Effector memory CD4-positive, alpha-beta T cell (primary cell): ENCODE results near the gene ZFAND2A.

Source experiments
- DNase-seq, 3 donors: peaks; one replicate each; pipeline ENCODE4 v3.0.0-alpha.2; 2020
- H3K27ac ChIP-seq: 2 replicates; pipeline ENCODE4 v1.7.0; 2013; ENCODE audit warnings: mild to moderate bottlenecking, low read length, moderate library complexity; ENCODE audit not compliant: insufficient read depth, poor library complexity, severe bottlenecking
- H3K27me3 ChIP-seq: replicated peaks from 2 replicates; pipeline ENCODE4 v1.7.0; 2013; ENCODE audit warnings: mild to moderate bottlenecking, low read length; ENCODE audit not compliant: insufficient read depth, control insufficient read depth, poor library complexity, severe bottlenecking
- H3K36me3 ChIP-seq: 2 replicates; pipeline ENCODE4 v1.7.0; 2013; ENCODE audit warnings: mild to moderate bottlenecking, low read length, moderate library complexity; ENCODE audit not compliant: control insufficient read depth, insufficient read depth
- H3K4me1 ChIP-seq: 2 replicates; pipeline ENCODE4 v1.7.0; 2013; ENCODE audit warnings: low read length, mild to moderate bottlenecking; ENCODE audit not compliant: control insufficient read depth, insufficient read depth, poor library complexity, severe bottlenecking
- H3K4me3 ChIP-seq: 2 replicates; pipeline ENCODE4 v1.7.0; 2013; ENCODE audit warnings: low read length, low read depth, mild to moderate bottlenecking; ENCODE audit not compliant: insufficient read depth, poor library complexity, severe bottlenecking
- H3K9me3 ChIP-seq: 2 replicates; pipeline ENCODE4 v1.7.0; 2013; ENCODE audit warnings: mild to moderate bottlenecking, low read length, moderate library complexity; ENCODE audit not compliant: control insufficient read depth

The ZFAND2A gene

DNA sequence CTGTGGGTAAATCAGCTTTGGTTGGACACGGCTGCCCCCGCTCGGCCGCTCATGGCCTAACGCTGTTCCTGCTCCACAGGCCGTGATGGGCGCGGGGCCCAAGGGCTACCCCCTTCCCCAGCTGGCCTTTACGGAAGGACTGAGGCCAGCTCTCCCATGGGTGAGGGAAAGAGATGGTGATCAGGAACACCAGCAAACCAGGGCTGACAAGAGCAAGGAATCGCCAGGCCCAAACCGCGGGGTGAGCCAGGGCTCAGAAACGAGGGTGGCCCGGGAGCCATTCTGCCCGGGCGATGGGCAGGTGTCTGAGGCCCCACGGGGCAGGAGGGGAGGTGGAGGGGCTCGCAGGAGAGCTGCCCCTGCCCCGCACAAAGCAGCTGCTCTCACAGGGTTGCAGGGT lies 45.5 kb downstream of the ZFAND2A start:
- H3K27ac ChIP-seq = no peak overlapping the region

DNA sequence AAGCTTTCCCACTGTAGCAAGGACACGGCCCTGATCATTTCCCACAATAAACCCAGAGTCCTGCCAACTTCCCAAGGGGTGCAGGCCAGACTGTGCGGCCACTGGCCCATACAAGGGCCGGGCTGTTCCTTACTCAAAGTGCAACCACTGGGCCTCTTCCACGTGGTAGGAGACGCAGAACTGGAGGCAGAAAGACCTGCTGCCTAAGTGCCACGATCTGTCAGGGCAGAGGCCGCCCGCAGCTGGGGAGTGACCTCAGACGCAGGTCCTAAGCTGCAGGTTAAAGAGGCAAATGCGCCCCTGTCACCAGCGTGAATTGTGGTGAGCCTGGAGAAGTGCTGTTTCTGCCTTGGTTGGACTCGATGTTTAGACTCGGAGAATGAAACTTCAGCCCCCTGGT lies 45.9 kb downstream of the ZFAND2A start:
- H3K4me1 ChIP-seq = no peaks in the 10 kb centered on the region
- DNase-seq = no peak
- H3K36me3 ChIP-seq = no peaks in the 10 kb centered on the region
- H3K4me3 ChIP-seq = no peak overlapping the region
- no peaks in the 10 kb centered on the region for H3K9me3 ChIP-seq
- no peaks in the 10 kb centered on the region for H3K27me3 ChIP-seq
- H3K27ac ChIP-seq = no peak overlapping the region

More for the DNA sequence above, 45.5 kb downstream of the ZFAND2A start:
- DNase-seq = no peak
- Histone ChIP-seq H3K4me3 (no peak overlapping the region), H3K27me3 (no peaks in the 10 kb centered on the region), H3K4me1 (no peaks in the 10 kb centered on the region), H3K36me3 (no peaks in the 10 kb centered on the region), H3K9me3 (no peaks in the 10 kb centered on the region)

DNA sequence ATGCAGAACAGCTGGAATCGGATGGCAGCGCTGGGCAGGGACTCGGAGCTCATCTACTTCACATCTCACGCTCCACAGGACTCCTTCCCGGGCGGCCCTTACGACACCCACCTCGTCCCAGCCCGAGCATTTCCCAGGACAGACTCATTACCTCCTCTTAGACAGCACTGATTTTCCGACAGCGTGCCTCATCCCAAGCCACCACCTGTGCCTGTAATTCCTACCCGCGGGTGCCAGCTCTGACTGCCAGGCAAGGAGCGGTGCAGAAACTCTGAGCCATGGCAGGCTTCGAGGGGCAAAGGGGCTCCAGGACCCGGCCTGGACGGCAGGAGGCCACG lies 46.5 kb downstream of the ZFAND2A start:
- no peak overlapping the region for H3K27ac ChIP-seq
- H3K9me3 ChIP-seq = no peaks in the 10 kb centered on the region
- H3K4me3 ChIP-seq = no peak overlapping the region
- H3K27me3 ChIP-seq = no peaks in the 10 kb centered on the region
- H3K4me1 ChIP-seq = no peaks in the 10 kb centered on the region
- no peaks in the 10 kb centered on the region for H3K36me3 ChIP-seq
- DNase-seq = no peak

DNA sequence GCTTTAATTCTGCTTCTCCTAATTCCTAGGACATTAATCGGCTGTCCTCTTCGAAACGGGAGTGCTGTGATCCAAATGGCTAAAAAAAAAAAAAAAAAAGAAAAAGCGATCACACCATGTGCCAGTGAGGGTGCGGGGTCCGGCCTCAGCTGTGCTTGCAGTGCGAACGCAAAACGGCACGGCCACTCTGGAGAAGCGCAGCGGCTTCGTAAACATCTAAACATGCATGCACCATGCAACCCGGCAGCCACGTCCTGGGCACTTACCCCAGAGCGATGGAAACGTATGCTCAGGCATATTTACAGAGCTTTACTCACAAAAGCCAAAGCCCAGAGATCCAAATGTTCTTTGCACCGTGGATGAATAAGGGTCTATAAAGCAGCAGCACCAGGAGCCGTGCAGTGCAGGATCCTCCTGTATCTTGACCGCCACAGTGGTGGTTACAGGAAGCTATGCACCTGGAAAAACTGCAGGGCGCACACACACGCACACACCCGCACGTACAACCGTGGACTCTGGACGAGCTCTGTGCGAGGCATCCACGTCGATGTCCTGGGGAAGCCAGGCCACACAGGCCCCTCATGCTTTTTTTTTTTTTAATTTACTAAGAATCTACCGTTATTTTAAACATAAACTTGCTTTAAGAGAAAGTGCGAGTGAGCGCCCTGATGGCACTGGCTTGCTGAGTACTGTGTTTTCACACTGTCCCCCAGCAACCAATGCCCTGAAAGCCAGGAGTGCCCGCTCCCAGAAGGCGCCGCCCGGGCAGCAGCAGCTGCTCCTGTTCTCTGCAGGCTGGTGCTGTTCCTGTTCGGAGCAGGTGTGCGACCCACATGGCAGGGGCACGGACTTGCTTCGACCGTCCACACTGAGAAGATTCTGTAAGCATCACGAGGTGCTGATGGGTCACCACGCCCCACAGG lies 47.1 kb downstream of the ZFAND2A start:
- H3K27ac ChIP-seq = no peak overlapping the region
- no peaks in the 10 kb centered on the region for H3K4me1 ChIP-seq
- no peaks in the 10 kb centered on the region for H3K27me3 ChIP-seq

DNA sequence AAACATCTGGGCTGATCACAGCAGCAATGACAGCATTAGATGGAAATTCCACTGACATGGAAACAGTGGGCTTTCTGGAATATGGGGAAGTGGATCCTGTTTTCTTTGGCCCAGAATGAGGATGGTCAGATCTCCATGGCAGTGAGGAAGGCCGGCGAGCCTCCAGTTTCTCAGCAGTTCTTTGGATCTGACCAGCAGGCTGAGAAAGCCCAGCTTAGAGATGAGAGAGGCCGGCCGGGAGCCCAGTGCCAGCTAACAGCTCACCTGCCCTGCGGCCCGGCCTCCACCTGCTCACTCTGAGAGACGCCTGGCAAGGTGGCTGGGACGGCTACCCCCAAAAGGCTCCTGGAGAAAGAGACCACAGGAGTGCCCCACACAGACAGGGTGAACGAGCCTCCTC lies 47.9 kb downstream of the ZFAND2A start:
- no peaks in the 10 kb centered on the region for H3K9me3 ChIP-seq
- H3K4me3 ChIP-seq = no peak overlapping the region
- H3K27me3 ChIP-seq = no peaks in the 10 kb centered on the region
- H3K4me1 ChIP-seq = no peaks in the 10 kb centered on the region
- no peaks in the 10 kb centered on the region for H3K36me3 ChIP-seq
- DNase-seq = no peak
- no peak overlapping the region for H3K27ac ChIP-seq

More for the DNA sequence above, 47.1 kb downstream of the ZFAND2A start:
- H3K9me3 ChIP-seq = no peaks in the 10 kb centered on the region
- no peaks in the 10 kb centered on the region for H3K36me3 ChIP-seq
- H3K4me3 ChIP-seq = no peak overlapping the region
- DNase-seq = no peak

DNA sequence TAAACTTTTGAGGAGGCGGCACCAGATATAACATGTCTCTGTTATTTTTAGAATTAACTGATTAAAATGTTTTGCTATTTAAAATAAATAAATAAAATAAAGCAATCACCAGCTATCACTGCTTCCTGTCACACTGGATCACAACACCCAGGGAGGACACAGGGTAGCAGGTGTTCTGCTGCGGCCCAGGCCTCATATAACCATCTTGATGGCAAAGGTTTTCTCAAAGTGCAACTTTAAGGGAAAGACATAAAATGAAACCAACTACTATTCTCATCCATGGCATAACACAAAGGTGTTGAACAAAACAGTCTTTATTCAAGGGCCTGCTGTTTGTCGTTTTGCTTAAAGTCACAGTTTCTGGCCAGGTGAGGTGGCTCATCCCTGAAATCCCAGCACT lies 48.8 kb downstream of the ZFAND2A start:
- H3K36me3 ChIP-seq = no peaks in the 10 kb centered on the region
- no peak for DNase-seq
- H3K27me3 ChIP-seq = no peaks in the 10 kb centered on the region
- no peak overlapping the region for H3K4me3 ChIP-seq
- H3K4me1 ChIP-seq = no peaks in the 10 kb centered on the region
- no peak overlapping the region for H3K27ac ChIP-seq
- H3K9me3 ChIP-seq = no peaks in the 10 kb centered on the region

DNA sequence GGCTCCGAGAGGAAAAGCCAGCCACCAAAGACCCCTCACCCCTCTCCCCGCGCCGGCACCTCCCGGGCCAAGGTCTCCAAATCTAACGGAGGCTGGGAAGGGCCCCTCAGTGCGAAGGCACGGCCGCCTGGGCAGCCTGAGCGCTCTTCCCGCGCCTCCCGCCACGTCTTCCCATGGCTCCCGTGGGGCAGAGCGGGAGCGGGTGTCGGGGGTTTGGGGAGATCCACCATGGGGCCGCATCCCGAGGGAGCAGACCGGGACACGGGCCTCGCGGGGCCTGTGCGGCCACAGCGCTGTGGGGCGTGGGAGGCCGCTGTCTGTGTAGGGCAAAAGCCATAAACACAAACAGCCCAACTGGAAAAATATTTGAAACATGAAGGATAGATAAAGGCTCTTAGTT lies 49.6 kb downstream of the ZFAND2A start:
- no peak for DNase-seq
- H3K4me3 ChIP-seq = no peak overlapping the region
- no peaks in the 10 kb centered on the region for H3K36me3 ChIP-seq
- H3K27ac ChIP-seq = no peak overlapping the region
- no peaks in the 10 kb centered on the region for H3K27me3 ChIP-seq
- no peaks in the 10 kb centered on the region for H3K9me3 ChIP-seq
- H3K4me1 ChIP-seq = no peaks in the 10 kb centered on the region

DNA sequence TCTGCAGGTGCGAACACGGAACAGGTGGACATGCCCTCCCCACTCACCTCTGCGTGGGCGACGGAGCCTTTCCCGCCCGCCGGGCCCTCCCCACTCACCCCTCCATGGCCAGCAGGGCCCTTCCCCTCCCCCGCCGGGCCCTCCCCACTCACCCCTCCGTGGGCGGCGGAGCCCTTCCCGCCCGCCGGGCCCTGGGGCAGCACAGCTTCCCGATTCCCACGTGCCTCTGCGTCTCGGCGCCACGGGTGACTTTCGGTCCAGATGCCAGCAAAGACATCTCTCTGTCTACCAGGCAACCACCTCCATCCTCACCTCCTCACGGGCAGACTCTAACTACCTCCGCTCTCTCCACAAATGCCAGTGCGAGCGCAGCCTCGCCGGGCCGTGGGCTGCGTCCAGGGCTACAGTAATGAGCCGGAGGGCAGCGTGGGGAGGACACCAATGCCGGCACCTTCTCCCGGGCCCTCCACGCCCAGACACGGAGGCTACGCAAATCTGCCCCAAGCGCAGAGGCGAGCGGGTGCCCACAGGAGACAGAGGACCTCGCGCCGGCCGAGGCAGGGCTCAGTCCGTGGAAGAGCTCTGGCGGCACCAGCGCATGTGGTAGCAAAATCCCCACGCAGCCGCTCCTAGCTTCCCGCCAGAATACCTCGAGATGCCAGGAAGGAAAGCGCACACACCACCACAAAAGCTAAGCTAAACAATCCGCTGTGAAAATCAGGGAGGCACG lies 50.2 kb downstream of the ZFAND2A start:
- Histone ChIP-seq H3K9me3 (no peaks in the 10 kb centered on the region), H3K4me1 (no peaks in the 10 kb centered on the region), H3K27ac (no peak overlapping the region), H3K4me3 (no peak overlapping the region), H3K36me3 (no peaks in the 10 kb centered on the region), H3K27me3 (no peaks in the 10 kb centered on the region)
- no peak for DNase-seq

DNA sequence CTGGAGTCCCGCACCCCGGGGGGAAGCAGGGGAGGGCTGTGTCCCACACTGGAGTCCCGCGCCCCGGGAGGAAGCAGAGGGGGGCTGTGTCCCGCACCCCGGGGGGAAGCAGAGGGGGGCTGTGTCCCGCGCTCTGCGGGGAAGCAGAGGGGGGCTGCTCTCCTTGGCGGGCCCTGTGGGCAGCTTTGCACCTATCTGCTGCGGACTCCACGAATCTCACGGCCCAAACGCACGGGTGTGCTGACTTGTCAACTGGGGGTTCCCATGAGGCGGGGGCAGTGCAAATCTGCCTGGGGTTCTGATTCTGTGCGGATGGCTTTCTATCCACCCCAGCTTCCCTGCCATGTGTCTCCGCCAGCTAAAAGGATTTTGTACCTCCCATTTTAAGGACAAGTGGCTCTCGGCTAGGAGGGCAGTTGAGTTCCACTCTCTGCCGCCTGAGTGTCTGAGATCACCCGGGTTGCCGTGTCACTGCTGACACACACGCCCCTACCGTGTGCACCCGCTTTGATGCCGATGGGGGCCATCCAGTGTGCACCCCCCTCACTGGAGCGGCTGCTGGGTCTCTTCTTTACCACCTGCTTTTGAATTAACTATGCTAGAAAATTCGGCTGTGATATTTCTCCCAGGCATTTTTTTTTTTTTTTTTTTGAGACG lies 51.6 kb downstream of the ZFAND2A start:
- no peak overlapping the region for H3K4me3 ChIP-seq
- no peaks in the 10 kb centered on the region for H3K9me3 ChIP-seq
- H3K4me1 ChIP-seq = no peaks in the 10 kb centered on the region
- H3K36me3 ChIP-seq = no peaks in the 10 kb centered on the region
- DNase-seq = no peak
- H3K27ac ChIP-seq = no peak overlapping the region
- H3K27me3 ChIP-seq = no peaks in the 10 kb centered on the region
